Epithelial cell of prostate (primary cell): ENCODE data around the gene PHRF1.

ENCODE experiments used
- DNase-seq: peaks from one replicate; pipeline ENCODE4 v3.0.0-alpha.2; 2011; ENCODE audit warnings: low read depth, low spot score
- H3K27ac ChIP-seq: fragments of 450-650 bp; 2 replicates; pipeline ENCODE4 v1.5.1; 2017; ENCODE audit warnings: mild to moderate bottlenecking

The PHRF1 gene

GRCh38 chr11:624705-625635 is 48.7 kb downstream of the PHRF1 start, which contains the start of gene CDHR5:
CDHR5 (minus strand) TSS chr11:624955; CDS start chr11:624902, 53 bp downstream.
- no peak for DNase-seq
- H3K27ac ChIP-seq: no peak within 1 kb of the TSS

GRCh38 chr11:625636-626268 is 49.5 kb downstream of the PHRF1 start:
- no peak overlapping the region for H3K27ac ChIP-seq
- no peak for DNase-seq

GRCh38 chr11:626475-627307 is 50.4 kb downstream of the PHRF1 start, which contains the start of gene SCT:
SCT (minus strand) TSS chr11:627181; CDS start chr11:627143, 38 bp downstream.
- no peak for DNase-seq
- H3K27ac ChIP-seq: no peak within 1 kb of the TSS

- no peak for DNase-seq
- no peak overlapping the region for H3K27ac ChIP-seq
Measured at GRCh38 chr11:627308-627576, 51.0 kb downstream of the PHRF1 start.

- DNase-seq: no peak
- H3K27ac ChIP-seq: no peak overlapping the region
Measured at GRCh38 chr11:628056-628455, 51.8 kb downstream of the PHRF1 start.

- DNase-seq: no peak
Measured at GRCh38 chr11:629237-629583, 52.9 kb downstream of the PHRF1 start.

GRCh38 chr11:630871-631270 is 54.6 kb downstream of the PHRF1 start:
- H3K27ac ChIP-seq: no peak overlapping the region
- no peak for DNase-seq

More at GRCh38 chr11:629237-629583, 52.9 kb downstream of the PHRF1 start:
- H3K27ac ChIP-seq: no peak overlapping the region

GRCh38 chr11:635945-636510 is 59.8 kb downstream of the PHRF1 start:
- no peak for DNase-seq
- no peak overlapping the region for H3K27ac ChIP-seq

- no peak within 1 kb of the TSS for H3K27ac ChIP-seq
- no peak for DNase-seq
Measured at GRCh38 chr11:636511-637332, 60.5 kb downstream of the PHRF1 start, which contains the start of gene DRD4. DRD4 (plus strand) TSS chr11:637269; CDS start chr11:637305, 36 bp downstream.

GRCh38 chr11:637333-637592 is 61.0 kb downstream of the PHRF1 start:
- no peak overlapping the region for H3K27ac ChIP-seq
- DNase-seq: no peak

GRCh38 chr11:637593-638521 is 61.6 kb downstream of the PHRF1 start:
- no peak for DNase-seq
- no peak overlapping the region for H3K27ac ChIP-seq

- no peak overlapping the region for H3K27ac ChIP-seq
- DNase-seq: no peak
Measured at GRCh38 chr11:638631-639331, 62.5 kb downstream of the PHRF1 start.

GRCh38 chr11:639332-639955 is 63.2 kb downstream of the PHRF1 start:
- DNase-seq: no peak
- no peak overlapping the region for H3K27ac ChIP-seq

- no peak for DNase-seq
- H3K27ac ChIP-seq: no peak overlapping the region
Measured at GRCh38 chr11:640021-640706, 63.9 kb downstream of the PHRF1 start.

GRCh38 chr11:641806-642370 is 65.6 kb downstream of the PHRF1 start:
- no peak for DNase-seq
- no peak overlapping the region for H3K27ac ChIP-seq

GRCh38 chr11:643366-643765 is 67.1 kb downstream of the PHRF1 start:
- peak overlapping the region; percentile 36 for H3K27ac ChIP-seq
- no peak for DNase-seq
